MM.1S (cell line): ENCODE measurements around the gene CRIP3.

Experiments
- CTCF ChIP-seq: fragments of 300-600 bp; sonication (generic); IDR thresholded peaks from 2 replicates; pipeline ENCODE4 v1.5.1; 2016; ENCODE audit warnings: antibody characterized with exemption, low read length, mixed read lengths
- EZH2 ChIP-seq: fragments of 300-600 bp; sonication (generic); optimal IDR thresholded peaks from 2 replicates; pipeline ENCODE3; 2017; ENCODE audit warnings: low read depth, mild to moderate bottlenecking, antibody characterized with exemption, low read length, mixed read lengths
- EZH2phosphoT487 ChIP-seq: fragments of 300-600 bp; sonication (generic); IDR thresholded peaks from 2 replicates; pipeline ENCODE4 v1.6.1; 2018; ENCODE audit warnings: antibody characterized with exemption, low read length

GRCh38 chr6:43293698-43294097 is 14.9 kb downstream of the CRIP3 start:
- TF ChIP-seq CTCF (no peak), EZH2phosphoT487 (no peak), EZH2 (no peak)
